Liver (tissue), 9 donors: ENCODE measurements around the gene RPLP2. TPM values are rescaled to one million over a fixed set of nuclear protein-coding genes. Genes with fewer than 3 reads are reported as not detected.
A peak's percentile ranks its signal among the peaks of the same experiment; 100 is the strongest.

Experiments
- DNase-seq: peaks from one replicate; pipeline ENCODE4 v3.0.0-alpha.2; 2017; ENCODE audit warnings: low spot score
- H3K27ac ChIP-seq, 2 donors: one replicate each; pipeline ENCODE4 v1.7.0; 2013; ENCODE audit warnings: inconsistent platforms in 2 of 2, low read length in 2 of 2, control low read depth in 1 of 2, low read depth in 1 of 2, mild to moderate bottlenecking in 1 of 2
- H3K27me3 ChIP-seq, 4 donors: one replicate each; pipeline versions ENCODE4 v1.6.1 to v1.7.0; 2013; ENCODE audit warnings: low read length in 3 of 4, inconsistent platforms in 1 of 4, mild to moderate bottlenecking in 1 of 4, moderate library complexity in 1 of 4; ENCODE audit not compliant: control insufficient read depth in 4 of 4, insufficient read depth in 4 of 4
- H3K36me3 ChIP-seq, 4 donors: one replicate each; pipeline versions ENCODE4 v1.6.1 to v1.7.0; 2013; ENCODE audit warnings: low read length in 3 of 4, mild to moderate bottlenecking in 3 of 4, low read depth in 1 of 4, moderate library complexity in 1 of 4; ENCODE audit not compliant: control insufficient read depth in 4 of 4, insufficient read depth in 3 of 4
- H3K4me1 ChIP-seq, 4 donors: one replicate each; pipeline versions ENCODE4 v1.6.1 to v1.7.0; 2013; ENCODE audit warnings: low read length in 3 of 4, mild to moderate bottlenecking in 3 of 4, moderate library complexity in 1 of 4; ENCODE audit not compliant: control insufficient read depth in 4 of 4, insufficient read depth in 4 of 4
- H3K4me3 ChIP-seq, 3 donors: one replicate each; pipeline versions ENCODE4 v1.6.1 to v1.7.0; 2013; ENCODE audit warnings: low read length in 3 of 3, control low read depth in 1 of 3, low read depth in 1 of 3, mild to moderate bottlenecking in 1 of 3
- H3K9ac ChIP-seq, 2 donors: one replicate each; pipeline ENCODE4 v1.7.0; 2013; ENCODE audit warnings: low read length in 2 of 2, mild to moderate bottlenecking in 2 of 2, moderate library complexity in 2 of 2, control low read depth in 1 of 2, low read depth in 1 of 2
- H3K9me3 ChIP-seq, 4 donors: one replicate each; pipeline versions ENCODE4 v1.6.1 to v1.7.0; 2013; ENCODE audit warnings: low read length in 3 of 4; ENCODE audit not compliant: control insufficient read depth in 4 of 4
- EGR1 ChIP-seq, 2 donors: IDR thresholded peaks; 2 replicates each; pipeline ENCODE4 v1.6.1; 2016 to 2018; ENCODE audit warnings: antibody characterized with exemption in 2 of 2, low read depth in 2 of 2
- FOXA1 ChIP-seq: IDR thresholded peaks from 2 replicates; pipeline ENCODE4 v1.6.1; 2016; ENCODE audit warnings: antibody characterized with exemption
- FOXA2 ChIP-seq: IDR thresholded peaks from 2 replicates; pipeline ENCODE4 v1.6.1; 2016; ENCODE audit warnings: antibody characterized with exemption
- GABPA ChIP-seq, 2 donors: IDR thresholded peaks in 1 of 2; conservative IDR thresholded peaks in 1 of 2; 2 replicates each; pipeline ENCODE4 v1.6.1; 2016; ENCODE audit warnings: antibody characterized with exemption in 2 of 2, mild to moderate bottlenecking in 1 of 2, moderate library complexity in 1 of 2
- HNF4A ChIP-seq, 2 donors: conservative IDR thresholded peaks; 2 replicates each; pipeline ENCODE4 v1.6.1; 2016; ENCODE audit warnings: antibody characterized with exemption in 2 of 2, mild to moderate bottlenecking in 2 of 2
- HNF4G ChIP-seq: IDR thresholded peaks from 2 replicates; pipeline ENCODE4 v1.6.1; 2016; ENCODE audit warnings: antibody characterized with exemption
- JUND ChIP-seq, 2 donors: IDR thresholded peaks; 2 replicates each; pipeline ENCODE4 v1.6.1; 2016; ENCODE audit warnings: antibody characterized with exemption in 2 of 2
- NR2F2 ChIP-seq: IDR thresholded peaks from 2 replicates; pipeline ENCODE4 v1.6.1; 2016; ENCODE audit warnings: antibody characterized with exemption
- RAD21 ChIP-seq, 2 donors: IDR thresholded peaks; 2 replicates each; pipeline ENCODE4 v1.6.1; 2016; ENCODE audit warnings: antibody characterized with exemption in 2 of 2, mild to moderate bottlenecking in 2 of 2
- RXRA ChIP-seq, 2 donors: IDR thresholded peaks; 2 replicates each; pipeline ENCODE4 v1.6.1; 2017 to 2018; ENCODE audit warnings: antibody characterized with exemption in 2 of 2, mild to moderate bottlenecking in 1 of 2
- SP1 ChIP-seq: IDR thresholded peaks from 2 replicates; pipeline ENCODE4 v1.6.1; 2018; ENCODE audit warnings: antibody characterized with exemption, mild to moderate bottlenecking
- TAF1 ChIP-seq: conservative IDR thresholded peaks from 2 replicates; pipeline ENCODE4 v1.6.1; 2016; ENCODE audit warnings: antibody characterized with exemption, mild to moderate bottlenecking
- YY1 ChIP-seq: IDR thresholded peaks from 2 replicates; pipeline ENCODE4 v1.6.1; 2016; ENCODE audit warnings: antibody characterized with exemption, mild to moderate bottlenecking
- WGBS: extraction: QIAGEN DNeasy Blood & Tissue Kit; methylation state at CpG from one replicate; pipeline ENCODE4 v1.1.7; 2013; 5-methylcytosine and 5-hydroxymethylcytosine counted together
- polyA plus RNA-seq, 2 donors: library from polyadenylated mRNA; stranded (reverse) in 1 of 2; unstranded in 1 of 2; fragments of 200-250 nt in 1 of 2; fragments of >200 nt in 1 of 2; fragmentation: Nextera tagmentation in 1 of 2; extraction: Ambion mirVana in 1 of 2; gene quantifications; one replicate each; pipeline versions ENCODE4 v1.2.1 to v1.2.3, GENCODE V29; 2013 to 2015
- total RNA-seq, 2 donors: library from RNA; depleted of rRNA; stranded (reverse); fragments of >200 nt; gene quantifications; one replicate each; pipeline ENCODE4 v1.2.3, GENCODE V29; 2014
- TF ChIP-seq, protein P1 (sequence below): IDR thresholded peaks from 2 replicates; pipeline ENCODE4 v1.6.1; 2016; ENCODE audit warnings: antibody characterized with exemption
- TF ChIP-seq, protein P2 (sequence below): fragments of 150-350 bp; IDR thresholded peaks from 2 replicates; pipeline ENCODE4 v1.5.1; 2017; ENCODE audit warnings: improper control_type of control experiment, low read depth, low read length; ENCODE audit not compliant: missing input control
- TF ChIP-seq, protein P3 (sequence below): IDR thresholded peaks from 2 replicates; pipeline ENCODE4 v1.6.1; 2016; ENCODE audit warnings: antibody characterized with exemption, mild to moderate bottlenecking
- TF ChIP-seq, protein P4 (sequence below): IDR thresholded peaks from 2 replicates; pipeline ENCODE4 v1.6.1; 2016; ENCODE audit warnings: antibody characterized with exemption
- TF ChIP-seq, protein P5 (sequence below): IDR thresholded peaks from 2 replicates; pipeline ENCODE4 v1.6.1; 2016; ENCODE audit warnings: antibody characterized with exemption
- donor health status: healthy.
- donor health status: healthy.
- donor health status: healthy.
- donor health status: healthy.
- donor health status: healthy.

Gene RPLP2
- total and polyA plus RNA-seq, 4 donors = 59.8 to 476 (median 285) TPM

DNA sequence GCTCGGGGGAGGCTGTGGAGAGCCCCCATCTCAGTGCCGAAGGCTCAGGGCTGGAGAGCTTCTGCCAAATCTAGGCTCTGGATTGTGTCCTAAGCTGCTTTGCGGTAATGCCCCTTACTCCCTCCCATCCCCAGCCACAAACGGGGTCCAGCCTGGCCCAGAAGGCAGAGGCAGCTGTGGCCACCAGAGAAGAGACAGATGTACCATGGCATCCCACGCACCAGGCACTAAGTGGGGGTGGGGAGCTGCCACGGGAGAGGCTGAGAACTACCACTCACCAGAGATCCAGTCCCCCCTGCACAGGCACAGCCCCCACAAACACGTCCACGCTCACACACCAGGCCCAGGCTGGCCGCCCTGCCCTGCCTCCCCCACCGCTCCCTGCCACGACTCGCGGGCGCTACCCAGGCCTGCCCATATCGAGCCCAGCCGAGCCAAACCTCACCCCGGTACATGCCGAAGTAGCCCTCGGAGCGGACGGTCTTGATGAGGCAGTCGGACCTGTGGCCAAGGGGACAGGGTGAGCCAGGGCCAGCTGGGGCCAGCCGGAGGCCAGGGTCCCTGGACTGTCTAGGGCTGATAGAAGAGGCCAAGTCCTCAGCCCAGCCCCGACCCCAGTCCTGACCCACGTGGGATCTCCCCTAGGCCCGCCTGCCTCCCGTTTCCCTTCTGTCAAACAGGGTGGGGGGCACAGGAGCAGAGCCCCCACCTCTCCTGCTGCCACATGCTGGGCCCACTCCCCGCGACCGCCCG is 15.6 kb upstream of the RPLP2 start:
- no peak overlapping the region for H3K9ac ChIP-seq
- H3K4me1 ChIP-seq = peaks cover 11 to 47% (median 30%) of the 10 kb centered on the region in 4 donors
- H3K27me3 ChIP-seq = no peaks in the 10 kb centered on the region
- DNase-seq = no peak
- H3K9me3 ChIP-seq = no peaks in the 10 kb centered on the region
- peaks cover 0 to 10% (median 5%) of the 10 kb centered on the region in 4 donors for H3K36me3 ChIP-seq
- WGBS = 92% methylated on average over 31 of the region's 31 CpGs
- TF ChIP-seq, protein P1, sequence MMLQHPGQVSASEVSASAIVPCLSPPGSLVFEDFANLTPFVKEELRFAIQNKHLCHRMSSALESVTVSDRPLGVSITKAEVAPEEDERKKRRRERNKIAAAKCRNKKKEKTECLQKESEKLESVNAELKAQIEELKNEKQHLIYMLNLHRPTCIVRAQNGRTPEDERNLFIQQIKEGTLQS = no peak
- TF ChIP-seq, protein P2, sequence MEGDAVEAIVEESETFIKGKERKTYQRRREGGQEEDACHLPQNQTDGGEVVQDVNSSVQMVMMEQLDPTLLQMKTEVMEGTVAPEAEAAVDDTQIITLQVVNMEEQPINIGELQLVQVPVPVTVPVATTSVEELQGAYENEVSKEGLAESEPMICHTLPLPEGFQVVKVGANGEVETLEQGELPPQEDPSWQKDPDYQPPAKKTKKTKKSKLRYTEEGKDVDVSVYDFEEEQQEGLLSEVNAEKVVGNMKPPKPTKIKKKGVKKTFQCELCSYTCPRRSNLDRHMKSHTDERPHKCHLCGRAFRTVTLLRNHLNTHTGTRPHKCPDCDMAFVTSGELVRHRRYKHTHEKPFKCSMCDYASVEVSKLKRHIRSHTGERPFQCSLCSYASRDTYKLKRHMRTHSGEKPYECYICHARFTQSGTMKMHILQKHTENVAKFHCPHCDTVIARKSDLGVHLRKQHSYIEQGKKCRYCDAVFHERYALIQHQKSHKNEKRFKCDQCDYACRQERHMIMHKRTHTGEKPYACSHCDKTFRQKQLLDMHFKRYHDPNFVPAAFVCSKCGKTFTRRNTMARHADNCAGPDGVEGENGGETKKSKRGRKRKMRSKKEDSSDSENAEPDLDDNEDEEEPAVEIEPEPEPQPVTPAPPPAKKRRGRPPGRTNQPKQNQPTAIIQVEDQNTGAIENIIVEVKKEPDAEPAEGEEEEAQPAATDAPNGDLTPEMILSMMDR = no peak
- TF ChIP-seq FOXA2 = no peak
- TF ChIP-seq NR2F2 = no peak
- TF ChIP-seq YY1 = no peak
- TF ChIP-seq, protein P3, sequence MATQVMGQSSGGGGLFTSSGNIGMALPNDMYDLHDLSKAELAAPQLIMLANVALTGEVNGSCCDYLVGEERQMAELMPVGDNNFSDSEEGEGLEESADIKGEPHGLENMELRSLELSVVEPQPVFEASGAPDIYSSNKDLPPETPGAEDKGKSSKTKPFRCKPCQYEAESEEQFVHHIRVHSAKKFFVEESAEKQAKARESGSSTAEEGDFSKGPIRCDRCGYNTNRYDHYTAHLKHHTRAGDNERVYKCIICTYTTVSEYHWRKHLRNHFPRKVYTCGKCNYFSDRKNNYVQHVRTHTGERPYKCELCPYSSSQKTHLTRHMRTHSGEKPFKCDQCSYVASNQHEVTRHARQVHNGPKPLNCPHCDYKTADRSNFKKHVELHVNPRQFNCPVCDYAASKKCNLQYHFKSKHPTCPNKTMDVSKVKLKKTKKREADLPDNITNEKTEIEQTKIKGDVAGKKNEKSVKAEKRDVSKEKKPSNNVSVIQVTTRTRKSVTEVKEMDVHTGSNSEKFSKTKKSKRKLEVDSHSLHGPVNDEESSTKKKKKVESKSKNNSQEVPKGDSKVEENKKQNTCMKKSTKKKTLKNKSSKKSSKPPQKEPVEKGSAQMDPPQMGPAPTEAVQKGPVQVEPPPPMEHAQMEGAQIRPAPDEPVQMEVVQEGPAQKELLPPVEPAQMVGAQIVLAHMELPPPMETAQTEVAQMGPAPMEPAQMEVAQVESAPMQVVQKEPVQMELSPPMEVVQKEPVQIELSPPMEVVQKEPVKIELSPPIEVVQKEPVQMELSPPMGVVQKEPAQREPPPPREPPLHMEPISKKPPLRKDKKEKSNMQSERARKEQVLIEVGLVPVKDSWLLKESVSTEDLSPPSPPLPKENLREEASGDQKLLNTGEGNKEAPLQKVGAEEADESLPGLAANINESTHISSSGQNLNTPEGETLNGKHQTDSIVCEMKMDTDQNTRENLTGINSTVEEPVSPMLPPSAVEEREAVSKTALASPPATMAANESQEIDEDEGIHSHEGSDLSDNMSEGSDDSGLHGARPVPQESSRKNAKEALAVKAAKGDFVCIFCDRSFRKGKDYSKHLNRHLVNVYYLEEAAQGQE = no peak
- no peak for TF ChIP-seq JUND (IDR thresholded peaks at IDR 0.05)
- TF ChIP-seq, protein P4, sequence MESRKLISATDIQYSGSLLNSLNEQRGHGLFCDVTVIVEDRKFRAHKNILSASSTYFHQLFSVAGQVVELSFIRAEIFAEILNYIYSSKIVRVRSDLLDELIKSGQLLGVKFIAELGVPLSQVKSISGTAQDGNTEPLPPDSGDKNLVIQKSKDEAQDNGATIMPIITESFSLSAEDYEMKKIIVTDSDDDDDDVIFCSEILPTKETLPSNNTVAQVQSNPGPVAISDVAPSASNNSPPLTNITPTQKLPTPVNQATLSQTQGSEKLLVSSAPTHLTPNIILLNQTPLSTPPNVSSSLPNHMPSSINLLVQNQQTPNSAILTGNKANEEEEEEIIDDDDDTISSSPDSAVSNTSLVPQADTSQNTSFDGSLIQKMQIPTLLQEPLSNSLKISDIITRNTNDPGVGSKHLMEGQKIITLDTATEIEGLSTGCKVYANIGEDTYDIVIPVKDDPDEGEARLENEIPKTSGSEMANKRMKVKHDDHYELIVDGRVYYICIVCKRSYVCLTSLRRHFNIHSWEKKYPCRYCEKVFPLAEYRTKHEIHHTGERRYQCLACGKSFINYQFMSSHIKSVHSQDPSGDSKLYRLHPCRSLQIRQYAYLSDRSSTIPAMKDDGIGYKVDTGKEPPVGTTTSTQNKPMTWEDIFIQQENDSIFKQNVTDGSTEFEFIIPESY = no peak
- TF ChIP-seq EGR1 (IDR thresholded peaks at IDR 0.05; ENCODE audit: low read depth in 2 of 2) = no peak
- no peak for TF ChIP-seq TAF1
- TF ChIP-seq HNF4A (conservative IDR thresholded peaks at IDR 0.05) = no peak
- TF ChIP-seq RAD21 (IDR thresholded peaks at IDR 0.05) = no peak
- TF ChIP-seq HNF4G = no peak
- no peak for TF ChIP-seq RXRA (IDR thresholded peaks at IDR 0.05)
- TF ChIP-seq GABPA (IDR thresholded peaks at IDR 0.05 in 1 of 2, conservative IDR thresholded peaks at IDR 0.05 in 1 of 2) = no peak
- no peak for TF ChIP-seq FOXA1
- TF ChIP-seq, protein P5, sequence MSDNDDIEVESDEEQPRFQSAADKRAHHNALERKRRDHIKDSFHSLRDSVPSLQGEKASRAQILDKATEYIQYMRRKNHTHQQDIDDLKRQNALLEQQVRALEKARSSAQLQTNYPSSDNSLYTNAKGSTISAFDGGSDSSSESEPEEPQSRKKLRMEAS = no peak
- TF ChIP-seq SP1 = no peak
- peak overlapping the region in 1 of 2 donors; percentile 98 for H3K27ac ChIP-seq
- peak overlapping the region in 1 of 3 donors; percentile 77 for H3K4me3 ChIP-seq
